Neuronal stem cell (in vitro differentiated cells): ENCODE results near the gene HSF4.

ENCODE experiments used
- small RNA-seq: library from polyadenylated mRNA; stranded (forward); fragments of <200 nt; extraction: miRNeasy Mini kit (QIAGEN cat#:217004); gene quantifications from one replicate; pipeline ENCODE3, GENCODE V24; 2013; ENCODE audit not compliant: insufficient read depth

The HSF4 gene

Small RNA genes lying within 50 kb of the gene (small RNA-seq; reads per million reads assigned to genes)
- gene MIR328, result 256 reads per million, percentile 98 among the genes with 10 or more reads in this experiment
